NCI-H2171 treated with DMSO at 0.1 percent for 48 hours (cell line): ENCODE data around the gene FLNA.
"Not testable (repeated sequence)": the region's sequence is repeated elsewhere in the genome, so short reads cannot be mapped to it uniquely, and the experiment has no call there.

Experiments
- DNase-seq: peaks from one replicate; lab custom pipeline; 2025; lab: John Stamatoyannopoulos, UW

FLNA gene

DNA sequence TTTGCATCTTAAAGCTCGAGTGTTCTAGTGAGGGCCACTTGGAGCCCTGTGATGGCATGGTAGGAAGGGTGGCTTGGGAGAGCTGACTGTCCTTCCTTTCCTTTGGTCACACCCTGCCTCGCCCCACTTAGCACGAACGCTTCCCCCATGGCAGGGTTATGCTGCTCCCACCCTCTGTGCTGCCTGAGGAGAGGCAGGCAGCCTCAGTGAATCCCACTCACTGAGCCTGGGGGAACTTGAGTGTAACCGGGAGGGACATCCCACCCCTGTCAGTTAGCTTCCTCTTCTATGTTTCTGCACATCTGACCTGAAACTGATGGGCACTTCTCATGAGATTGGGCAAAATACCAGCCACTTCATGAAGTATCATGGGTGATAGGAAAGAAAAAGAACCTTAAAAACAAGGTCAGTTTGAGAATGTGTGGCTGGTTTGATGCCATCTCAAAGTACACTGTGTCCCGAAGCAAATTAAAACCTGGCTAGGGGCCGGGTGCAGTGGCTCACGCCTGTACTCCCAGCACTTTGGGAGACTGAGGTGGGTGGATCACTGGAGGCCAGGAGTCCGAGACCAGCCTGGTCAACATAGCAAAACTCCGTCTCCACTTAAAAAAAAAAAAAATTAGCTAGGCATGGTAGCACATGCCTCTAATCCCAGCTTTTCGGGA, 68.8 kb downstream of the FLNA start:
- DNase-seq: no peak

DNA sequence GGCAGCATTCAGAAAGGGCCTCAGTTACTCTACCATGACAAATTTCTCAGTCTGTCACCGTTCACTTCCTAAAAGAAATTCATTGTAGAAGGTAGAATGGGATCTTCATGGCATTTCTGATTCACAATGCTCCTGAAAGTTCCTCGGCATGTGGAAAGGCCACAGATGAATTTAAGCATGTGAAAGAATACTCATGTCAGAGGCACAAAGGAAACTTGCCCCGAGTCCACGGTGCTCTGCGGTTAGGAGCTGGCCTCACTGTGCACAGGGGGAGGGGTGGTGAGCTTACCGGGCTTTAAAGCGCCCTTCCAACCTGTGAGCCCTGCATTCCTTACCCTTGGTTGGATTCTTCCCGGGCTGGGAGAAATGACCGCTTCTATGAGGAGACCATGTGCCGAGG, 69.6 kb downstream of the FLNA start:
- DNase-seq: no peak

DNA sequence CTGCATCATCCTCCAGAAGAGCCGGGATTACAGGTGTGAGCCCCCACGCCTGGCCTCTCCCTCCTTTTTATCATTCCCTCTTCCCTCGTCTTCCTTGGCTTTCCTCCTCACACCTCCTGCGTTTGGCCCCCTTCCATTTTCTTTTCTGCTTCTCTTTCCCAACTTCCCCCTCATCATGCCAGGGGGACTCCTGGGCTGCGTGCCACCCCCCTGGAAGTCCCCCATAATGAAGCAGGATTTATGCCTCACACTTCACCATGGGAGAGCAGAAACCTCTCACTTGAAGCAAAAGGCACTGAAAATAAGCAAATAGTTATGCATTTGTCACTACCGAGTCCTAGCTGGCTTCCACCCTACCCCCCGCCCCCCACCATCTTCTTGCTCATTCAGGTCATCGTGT, 71.0 kb downstream of the FLNA start:
- DNase-seq: no peak

DNA sequence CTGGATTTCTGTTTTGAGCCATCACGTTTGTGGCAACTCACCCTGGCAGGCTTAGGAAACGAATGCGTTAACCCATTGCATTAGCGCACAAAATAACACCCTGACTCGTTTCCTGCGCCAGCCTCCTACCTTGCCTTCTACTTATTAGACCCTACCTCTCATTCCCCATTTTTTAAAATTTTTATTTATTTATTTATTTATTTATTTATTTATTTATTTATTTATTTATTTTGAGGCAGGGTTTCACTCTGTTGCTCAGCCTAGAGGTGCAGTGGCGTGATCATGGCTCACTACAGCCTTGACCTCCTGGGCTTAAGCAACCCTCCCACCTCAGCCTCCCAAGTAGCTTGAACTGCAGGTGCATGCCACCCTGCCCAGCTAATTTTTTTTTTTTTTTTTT, 71.4 kb downstream of the FLNA start:
- DNase-seq: not testable (repeated sequence)

DNA sequence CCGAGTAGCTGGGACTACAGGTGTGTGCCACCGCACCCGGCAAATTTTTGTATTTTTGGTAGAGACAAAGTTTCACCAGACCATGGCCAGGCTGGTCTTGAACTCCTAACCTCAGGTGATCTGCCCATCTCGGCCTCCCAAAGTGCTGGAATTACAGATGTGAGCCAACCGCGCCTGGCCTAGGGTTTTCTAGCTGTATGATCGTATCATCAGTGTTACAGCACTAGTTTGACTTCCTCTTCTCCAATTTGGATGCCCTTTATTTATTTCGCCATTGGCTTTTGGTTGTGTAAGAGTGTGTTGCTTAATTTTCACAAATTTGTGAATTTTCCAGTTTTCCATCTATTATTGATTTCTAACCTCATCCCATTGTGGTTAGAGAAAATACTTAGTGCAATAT, 73.6 kb downstream of the FLNA start:
- DNase-seq: no peak
